HFF-Myc (cell line): ENCODE results near the gene FBN1.

Experiments used
- DNase-seq: peaks from one replicate; pipeline ENCODE4 v3.0.0-alpha.2; 2011; ENCODE audit warnings: low read depth; ENCODE audit errors: extremely low read depth
- H3K4me3 ChIP-seq: replicated peaks from 2 replicates; pipeline ENCODE4 v1.5.1; 2011; ENCODE audit warnings: low read depth, mild to moderate bottlenecking, control low read depth, low read length
- CTCF ChIP-seq: IDR thresholded peaks from 2 replicates; pipeline ENCODE4 v1.5.1; 2012; ENCODE audit warnings: mild to moderate bottlenecking, low read depth, low read length, control low read depth; ENCODE audit errors: missing control alignments

FBN1 gene

DNA sequence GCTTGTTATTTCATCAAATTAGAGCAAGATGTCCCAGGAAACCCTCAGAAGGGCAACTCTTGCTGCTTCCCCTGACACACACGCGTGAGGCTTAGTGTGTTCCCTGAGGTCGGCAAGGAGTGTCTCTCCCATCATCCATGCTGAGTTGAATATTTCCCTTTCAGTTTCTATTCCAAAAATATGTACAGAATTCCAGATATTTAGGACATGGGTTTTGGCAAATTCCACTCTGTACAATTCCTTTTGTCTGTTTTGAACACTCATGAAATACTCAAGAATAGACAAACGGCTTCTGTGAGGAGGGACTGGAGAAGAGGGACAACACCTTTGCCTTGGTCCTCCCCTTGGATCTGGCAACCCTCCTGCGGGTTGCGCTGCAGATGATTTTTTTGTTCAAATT lies 176.2 kb downstream of the FBN1 start:
- H3K4me3 ChIP-seq = no peak overlapping the region
- DNase-seq = no peak
- no peak for TF ChIP-seq CTCF

GRCh38 chr15:48467801-48468200 lies 177.7 kb downstream of the FBN1 start:
- DNase-seq = no peak
- TF ChIP-seq CTCF = no peak
- no peak overlapping the region for H3K4me3 ChIP-seq

GRCh38 chr15:48466820-48467219 lies 178.7 kb downstream of the FBN1 start:
- no peak overlapping the region for H3K4me3 ChIP-seq
- DNase-seq = no peak
- TF ChIP-seq CTCF = no peak

- H3K4me3 ChIP-seq = no peak overlapping the region
- no peak for TF ChIP-seq CTCF
- no peak for DNase-seq
These were observed 179.4 kb downstream of the FBN1 start for GRCh38 chr15:48466079-48466478.

DNA sequence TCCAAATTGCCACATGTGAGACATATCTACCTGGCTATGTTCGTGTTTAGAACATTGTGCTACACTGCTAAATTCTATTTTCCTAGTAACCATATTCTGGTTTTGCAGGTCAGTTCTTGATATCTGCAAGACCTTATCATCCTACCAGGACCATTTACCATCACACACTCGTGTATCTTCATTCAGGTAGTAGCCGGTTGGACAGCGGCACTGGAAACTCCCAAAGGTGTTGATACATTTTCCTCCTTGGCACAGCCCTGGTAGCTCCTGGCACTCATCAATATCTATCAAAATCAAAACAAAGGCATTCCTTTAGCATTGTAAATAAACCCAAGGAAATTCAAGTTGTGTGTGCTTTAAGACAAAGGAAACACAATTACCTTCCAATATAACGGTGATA lies 180.1 kb downstream of the FBN1 start:
- H3K4me3 ChIP-seq = no peak overlapping the region
- no peak for DNase-seq
- TF ChIP-seq CTCF = no peak

DNA sequence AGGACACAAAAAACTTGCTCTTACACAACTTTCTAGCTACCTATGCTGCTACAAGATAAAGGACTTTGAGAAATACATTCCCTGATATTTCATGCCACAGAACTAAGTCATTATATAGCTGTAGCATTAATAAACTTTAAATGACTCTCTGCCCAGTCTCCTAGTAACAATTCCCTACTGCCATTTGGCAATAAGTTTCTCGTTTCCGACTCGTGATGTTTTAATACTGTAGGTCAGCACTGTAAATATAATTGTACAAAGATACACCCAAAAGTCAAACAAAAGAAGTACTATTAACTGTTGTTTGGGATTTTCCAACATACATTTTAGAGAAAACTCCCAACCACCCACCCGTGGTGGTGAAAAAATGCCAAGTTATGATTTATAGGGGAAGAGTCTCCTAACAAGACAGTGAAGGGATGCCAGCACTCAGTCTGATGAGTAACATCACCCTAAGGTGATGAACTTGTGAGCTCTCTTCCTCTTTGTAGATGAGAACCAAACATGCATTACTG lies 182.1 kb downstream of the FBN1 start:
- no peak for TF ChIP-seq CTCF
- DNase-seq = no peak
- H3K4me3 ChIP-seq = no peak overlapping the region

GRCh38 chr15:48462688-48463087 lies 182.8 kb downstream of the FBN1 start:
- DNase-seq = no peak
- no peak for TF ChIP-seq CTCF
- no peak overlapping the region for H3K4me3 ChIP-seq
